ENCODE results near the gene HOXA6. TPM values are rescaled to one million over a fixed set of nuclear protein-coding genes. Genes with fewer than 3 reads are reported as not detected.

Gene HOXA6
- total RNA-seq, 4 donors from 2014 or later: 5.7 to 15.4 (median 12.4) TPM

GRCh38 chr7:27114881-27115220 is 32.7 kb downstream of the HOXA6 start:
- WGBS, 2 donors: 78 to 81% methylated on average over 6 of the region's 6 CpGs
- TF ChIP-seq, protein P1, sequence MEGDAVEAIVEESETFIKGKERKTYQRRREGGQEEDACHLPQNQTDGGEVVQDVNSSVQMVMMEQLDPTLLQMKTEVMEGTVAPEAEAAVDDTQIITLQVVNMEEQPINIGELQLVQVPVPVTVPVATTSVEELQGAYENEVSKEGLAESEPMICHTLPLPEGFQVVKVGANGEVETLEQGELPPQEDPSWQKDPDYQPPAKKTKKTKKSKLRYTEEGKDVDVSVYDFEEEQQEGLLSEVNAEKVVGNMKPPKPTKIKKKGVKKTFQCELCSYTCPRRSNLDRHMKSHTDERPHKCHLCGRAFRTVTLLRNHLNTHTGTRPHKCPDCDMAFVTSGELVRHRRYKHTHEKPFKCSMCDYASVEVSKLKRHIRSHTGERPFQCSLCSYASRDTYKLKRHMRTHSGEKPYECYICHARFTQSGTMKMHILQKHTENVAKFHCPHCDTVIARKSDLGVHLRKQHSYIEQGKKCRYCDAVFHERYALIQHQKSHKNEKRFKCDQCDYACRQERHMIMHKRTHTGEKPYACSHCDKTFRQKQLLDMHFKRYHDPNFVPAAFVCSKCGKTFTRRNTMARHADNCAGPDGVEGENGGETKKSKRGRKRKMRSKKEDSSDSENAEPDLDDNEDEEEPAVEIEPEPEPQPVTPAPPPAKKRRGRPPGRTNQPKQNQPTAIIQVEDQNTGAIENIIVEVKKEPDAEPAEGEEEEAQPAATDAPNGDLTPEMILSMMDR (IDR thresholded peaks at IDR 0.05): no peak
- no peak for TF ChIP-seq POLR2A (IDR thresholded peaks at IDR 0.05)
- DNase-seq (ENCODE audit: low spot score in 2 of 2): no peak
- intact Hi-C loops (cut with DNase I; ENCODE audit: low total_unique reads): no loop called here
- H3K4me3 ChIP-seq (ENCODE audit: low read depth, poor library complexity, severe bottlenecking): no peak overlapping the region

DNA sequence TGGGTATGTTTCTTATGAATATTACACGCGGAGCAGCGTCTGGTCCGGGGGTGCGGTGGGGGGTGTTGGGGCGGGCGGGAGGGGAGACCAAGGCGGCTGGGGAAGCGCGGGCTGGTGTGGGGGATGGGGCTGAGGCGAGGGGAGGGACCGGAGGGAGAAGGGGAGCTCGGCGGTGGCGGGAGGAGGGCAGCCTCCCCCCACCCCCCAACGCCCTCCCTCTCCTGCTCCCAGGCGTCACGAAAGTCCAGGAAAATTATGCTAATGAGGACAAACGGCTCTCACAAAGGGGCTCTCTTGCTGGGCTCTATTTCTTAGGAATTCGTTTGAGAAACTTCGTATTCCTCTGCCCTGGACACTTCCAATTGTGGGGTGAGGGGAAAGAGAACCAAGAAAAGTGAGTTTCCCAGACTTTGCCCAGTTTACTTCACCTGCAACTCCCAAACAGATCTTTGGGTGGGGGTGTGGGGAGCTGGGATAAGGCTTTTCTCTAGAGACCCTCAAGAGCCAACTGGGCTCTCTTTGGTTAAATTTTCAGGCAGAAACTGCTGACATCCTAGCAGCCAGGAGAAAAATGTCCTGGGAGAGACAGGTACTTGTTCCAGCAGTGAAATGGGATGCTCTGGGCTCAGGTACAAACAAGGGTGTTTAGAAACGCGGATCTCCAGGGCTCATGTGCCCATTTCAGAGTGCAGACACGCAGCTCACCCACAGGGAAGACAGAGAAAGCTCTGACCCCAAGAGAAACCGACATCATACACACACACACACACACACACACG is 33.4 kb downstream of the HOXA6 start:
- TF ChIP-seq POLR2A (IDR thresholded peaks at IDR 0.05): no peak
- TF ChIP-seq, protein P1 (IDR thresholded peaks at IDR 0.05): no peak
- intact Hi-C loops (cut with DNase I; ENCODE audit: low total_unique reads): no loop called here
- H3K4me3 ChIP-seq (ENCODE audit: low read depth, poor library complexity, severe bottlenecking): no peak overlapping the region
- 21 to 33% methylated on average over 20 to 23 of the region's 26 CpGs for WGBS, 2 donors
- DNase-seq (ENCODE audit: low spot score in 2 of 2): no peak

DNA sequence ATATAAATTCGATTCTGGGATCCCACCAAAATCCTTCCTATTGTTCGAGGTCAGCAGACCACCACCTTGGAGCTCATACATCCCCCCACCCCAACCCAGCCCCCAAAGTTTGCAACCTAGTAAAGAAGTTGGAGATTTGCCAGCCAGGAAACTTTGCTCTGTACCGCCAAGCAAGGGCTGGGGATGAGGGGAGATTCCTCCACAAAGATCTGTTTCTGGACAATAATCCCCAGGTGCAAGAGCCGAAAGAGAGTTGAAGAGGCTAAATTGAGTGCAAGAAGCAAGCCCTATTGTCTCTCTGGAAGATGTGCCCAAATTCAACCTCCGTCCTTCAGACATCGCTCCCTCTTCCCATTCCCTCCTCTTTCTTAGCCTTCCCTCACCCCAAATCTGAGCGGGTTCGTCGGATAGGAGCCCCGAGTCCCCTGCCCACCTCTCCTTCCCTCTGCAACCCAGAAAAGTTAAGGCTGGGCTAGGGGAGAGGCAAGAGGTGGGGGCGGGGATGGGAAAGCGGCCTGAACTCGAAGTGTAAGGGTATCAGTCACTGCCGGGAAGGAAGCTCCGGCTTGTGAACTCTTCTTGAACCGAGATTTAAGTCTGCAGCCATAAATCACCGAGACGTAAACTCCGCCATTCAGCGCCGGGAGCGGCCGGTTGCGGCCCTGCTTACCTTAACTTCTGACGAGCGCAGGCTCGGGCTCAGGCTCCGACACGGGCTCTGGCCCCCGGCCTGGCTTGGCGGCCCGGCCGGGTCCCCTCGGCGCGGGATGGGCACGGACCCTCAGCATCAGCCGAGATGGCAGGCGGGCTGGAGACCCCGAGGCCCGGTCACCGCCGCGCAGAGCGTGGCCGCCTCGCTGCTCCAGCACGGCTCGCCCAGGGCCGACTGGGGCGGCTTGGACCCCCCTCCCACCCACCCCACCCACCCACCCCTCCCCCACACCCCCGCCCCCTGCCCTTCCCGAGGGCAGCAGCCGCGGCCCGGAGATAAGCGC is 34.3 kb downstream of the HOXA6 start:
- intact Hi-C loops (cut with DNase I; ENCODE audit: low total_unique reads): no loop called here
- TF ChIP-seq POLR2A (IDR thresholded peaks at IDR 0.05): no peak
- TF ChIP-seq, protein P1 (IDR thresholded peaks at IDR 0.05): no peak
- no peak overlapping the region for H3K4me3 ChIP-seq (ENCODE audit: low read depth, poor library complexity, severe bottlenecking)
- WGBS, 2 donors: 43 to 53% methylated on average over 39 to 45 of the region's 57 CpGs
- DNase-seq (ENCODE audit: low spot score in 2 of 2): no peak

GRCh38 chr7:27112361-27112760 is 35.2 kb downstream of the HOXA6 start:
- no peak for DNase-seq (ENCODE audit: low spot score in 2 of 2)
- no peak for TF ChIP-seq POLR2A (IDR thresholded peaks at IDR 0.05)
- TF ChIP-seq, protein P1 (IDR thresholded peaks at IDR 0.05): no peak
- WGBS, 2 donors: 48 to 65% methylated on average over 4 of the region's 4 CpGs
- intact Hi-C loops (cut with DNase I; ENCODE audit: low total_unique reads): no loop called here
- no peak overlapping the region for H3K4me3 ChIP-seq (ENCODE audit: low read depth, poor library complexity, severe bottlenecking)

DNA sequence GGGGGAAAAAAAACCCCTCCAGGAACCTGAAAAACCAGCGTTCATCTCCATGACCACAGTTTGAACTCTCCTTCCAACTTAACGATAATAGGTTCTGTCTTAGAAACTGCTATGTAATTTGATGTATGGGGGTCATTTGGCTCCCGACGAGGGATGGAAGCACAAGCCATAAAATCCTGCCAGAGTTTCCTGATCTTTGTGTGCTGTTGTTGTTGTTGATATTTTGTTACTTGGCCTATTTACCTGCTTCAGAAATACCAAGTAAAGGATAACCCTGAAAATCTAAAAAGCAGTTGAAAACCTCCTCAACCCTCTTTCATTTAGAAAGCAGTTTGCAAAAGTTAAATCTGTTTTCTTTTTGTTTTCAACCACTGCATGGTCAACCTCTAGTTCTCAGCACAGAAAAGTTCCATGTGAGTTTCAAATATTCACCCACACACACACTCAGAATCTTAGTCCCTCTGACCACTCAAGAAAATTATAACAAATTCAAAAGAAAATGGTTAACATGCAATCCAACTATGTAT is 35.8 kb downstream of the HOXA6 start:
- DNase-seq (ENCODE audit: low spot score in 2 of 2): no peak
- 52 to 63% methylated on average over 4 of the region's 4 CpGs for WGBS, 2 donors
- intact Hi-C loops (cut with DNase I; ENCODE audit: low total_unique reads): no loop called here
- H3K4me3 ChIP-seq (ENCODE audit: low read depth, poor library complexity, severe bottlenecking): no peak overlapping the region
- no peak for TF ChIP-seq POLR2A (IDR thresholded peaks at IDR 0.05)
- TF ChIP-seq, protein P1 (IDR thresholded peaks at IDR 0.05): no peak

Measured in lower leg skin (tissue), 4 donors.